Uterus (tissue), 2 donors: ENCODE results near the gene LIFR.

Experiments
- POLR2A ChIP-seq, 2 donors: fragments of 450-650 bp; IDR thresholded peaks; one replicate each; pipeline ENCODE4 v1.6.1; 2016; ENCODE audit warnings: antibody characterized with exemption in 2 of 2, mild to moderate bottlenecking in 1 of 2, moderate library complexity in 1 of 2
- TF ChIP-seq, protein P1 (sequence below), 4 experiments: fragments of 200-600 bp in 2 of 4; fragments of 450-650 bp in 2 of 4; sonication (generic) in 2 of 4; IDR thresholded peaks; one replicate each; pipeline ENCODE4 v1.5.1; 2016 to 2019; ENCODE audit warnings: antibody characterized with exemption in 4 of 4, mild to moderate bottlenecking in 2 of 4, moderate library complexity in 1 of 4

DNA sequence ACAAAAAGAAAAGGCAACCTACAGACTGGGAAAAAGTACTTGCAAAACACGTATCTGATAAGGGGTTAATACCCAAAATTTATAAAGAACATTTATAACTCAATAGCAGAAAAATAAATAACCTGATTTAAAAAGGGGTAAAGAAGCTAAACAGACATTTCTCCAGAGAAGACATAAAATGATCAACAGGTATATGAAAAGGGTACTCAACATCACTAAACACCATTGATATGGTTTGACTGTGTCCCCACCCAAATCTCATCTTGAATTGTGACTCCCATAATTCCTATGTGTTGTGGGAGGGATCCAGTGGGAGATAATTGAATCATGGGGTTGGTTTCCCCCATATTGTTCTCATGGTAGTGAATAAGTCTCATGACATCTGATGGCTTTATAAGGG lies 27.1 kb upstream of the LIFR start:
- no peak for TF ChIP-seq POLR2A (IDR thresholded peaks at IDR 0.05)
- TF ChIP-seq, protein P1, sequence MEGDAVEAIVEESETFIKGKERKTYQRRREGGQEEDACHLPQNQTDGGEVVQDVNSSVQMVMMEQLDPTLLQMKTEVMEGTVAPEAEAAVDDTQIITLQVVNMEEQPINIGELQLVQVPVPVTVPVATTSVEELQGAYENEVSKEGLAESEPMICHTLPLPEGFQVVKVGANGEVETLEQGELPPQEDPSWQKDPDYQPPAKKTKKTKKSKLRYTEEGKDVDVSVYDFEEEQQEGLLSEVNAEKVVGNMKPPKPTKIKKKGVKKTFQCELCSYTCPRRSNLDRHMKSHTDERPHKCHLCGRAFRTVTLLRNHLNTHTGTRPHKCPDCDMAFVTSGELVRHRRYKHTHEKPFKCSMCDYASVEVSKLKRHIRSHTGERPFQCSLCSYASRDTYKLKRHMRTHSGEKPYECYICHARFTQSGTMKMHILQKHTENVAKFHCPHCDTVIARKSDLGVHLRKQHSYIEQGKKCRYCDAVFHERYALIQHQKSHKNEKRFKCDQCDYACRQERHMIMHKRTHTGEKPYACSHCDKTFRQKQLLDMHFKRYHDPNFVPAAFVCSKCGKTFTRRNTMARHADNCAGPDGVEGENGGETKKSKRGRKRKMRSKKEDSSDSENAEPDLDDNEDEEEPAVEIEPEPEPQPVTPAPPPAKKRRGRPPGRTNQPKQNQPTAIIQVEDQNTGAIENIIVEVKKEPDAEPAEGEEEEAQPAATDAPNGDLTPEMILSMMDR (IDR thresholded peaks at IDR 0.05), result no peak
